ENCODE measurements around the gene GAL3ST3. TPM values are rescaled to one million over a fixed set of nuclear protein-coding genes. Genes with fewer than 3 reads are reported as not detected.

The GAL3ST3 gene
- total RNA-seq, 3 donors from 2014 or later: not detected

- ATAC-seq: no peak
- H3K4me1 ChIP-seq (ENCODE audit: low read depth): peaks cover 12% of the 10 kb centered on the region
- no peaks in the 10 kb centered on the region for H3K9me3 ChIP-seq
- no peak for TF ChIP-seq CTCF (IDR thresholded peaks at IDR 0.05)
- no peaks in the 10 kb centered on the region for H3K36me3 ChIP-seq (ENCODE audit: low read depth)
- intact Hi-C loops (cut with DNase I, micrococcal nuclease): no loop called here
- DNase-seq: no peak
- no peak overlapping the region for H3K4me3 ChIP-seq
Measured at GRCh38 chr11:66007201-66007634, 41.7 kb downstream of the GAL3ST3 start.

GRCh38 chr11:66006891-66007176 is 42.1 kb downstream of the GAL3ST3 start:
- Histone ChIP-seq H3K36me3 (ENCODE audit: low read depth) (no peaks in the 10 kb centered on the region), H3K4me1 (ENCODE audit: low read depth) (peaks cover 9% of the 10 kb centered on the region)

GRCh38 chr11:66006134-66006890 is 42.6 kb downstream of the GAL3ST3 start:
- peaks cover 7% of the 10 kb centered on the region for H3K4me1 ChIP-seq (ENCODE audit: low read depth)
- no peaks in the 10 kb centered on the region for H3K36me3 ChIP-seq (ENCODE audit: low read depth)
- no peak for TF ChIP-seq CTCF (IDR thresholded peaks at IDR 0.05)
- DNase-seq (no peak), ATAC-seq (no peak)
- intact Hi-C loops (cut with DNase I, micrococcal nuclease): no loop called here
- H3K4me3 ChIP-seq: no peak overlapping the region
- H3K9me3 ChIP-seq: no peaks in the 10 kb centered on the region

More at GRCh38 chr11:66006891-66007176, 42.1 kb downstream of the GAL3ST3 start:
- H3K9me3 ChIP-seq: no peaks in the 10 kb centered on the region
- ATAC-seq (no peak), DNase-seq (no peak)
- intact Hi-C loops (cut with DNase I, micrococcal nuclease): no loop called here
- TF ChIP-seq CTCF (IDR thresholded peaks at IDR 0.05): no peak
- H3K4me3 ChIP-seq: no peak overlapping the region

GRCh38 chr11:66004186-66004585 is 44.8 kb downstream of the GAL3ST3 start:
- intact Hi-C loops (cut with DNase I, micrococcal nuclease): no loop called here
- Histone ChIP-seq H3K4me1 (ENCODE audit: low read depth) (peaks cover 19% of the 10 kb centered on the region), H3K4me3 (no peak overlapping the region), H3K9me3 (no peaks in the 10 kb centered on the region), H3K36me3 (ENCODE audit: low read depth) (no peaks in the 10 kb centered on the region)
- DNase-seq (no peak), ATAC-seq (no peak)
- no peak for TF ChIP-seq CTCF (IDR thresholded peaks at IDR 0.05)

GRCh38 chr11:66003291-66003690 is 45.7 kb downstream of the GAL3ST3 start:
- H3K36me3 ChIP-seq (ENCODE audit: low read depth): no peaks in the 10 kb centered on the region
- intact Hi-C loops (cut with DNase I, micrococcal nuclease): no loop called here
- no peak for TF ChIP-seq CTCF (IDR thresholded peaks at IDR 0.05)
- peaks cover 19% of the 10 kb centered on the region for H3K4me1 ChIP-seq (ENCODE audit: low read depth)
- H3K9me3 ChIP-seq: no peaks in the 10 kb centered on the region
- DNase-seq (peak in 1 of 3 donors; percentile 28), ATAC-seq (no peak)
- H3K4me3 ChIP-seq: no peak overlapping the region

All from mucosa of descending colon (tissue), 3 donors.